HK-2 (cell line): ENCODE measurements around the gene KCNQ5.
"Not testable (repeated sequence)": the region's sequence is repeated elsewhere in the genome, so short reads cannot be mapped to it uniquely, and the experiment has no call there.

Source experiments
- DNase-seq: peaks from one replicate; pipeline ENCODE4 v3.0.0-alpha.2; 2018; ENCODE audit not compliant: unreplicated experiment

Gene KCNQ5

GRCh38 chr6:72621291-72622093, at the start of gene KCNQ5:
TSS of gene KCNQ5 (plus strand) at chr6:72622064.
- peak; percentile 17 for DNase-seq

GRCh38 chr6:72579865-72580264, 42.0 kb upstream of the KCNQ5 start:
- DNase-seq: no peak

GRCh38 chr6:72580281-72580940, 41.5 kb upstream of the KCNQ5 start:
- no peak for DNase-seq

- DNase-seq: not testable (repeated sequence)
Measured at GRCh38 chr6:72580950-72581349, 40.9 kb upstream of the KCNQ5 start.

GRCh38 chr6:72588155-72588554, 33.7 kb upstream of the KCNQ5 start:
- DNase-seq: no peak

- DNase-seq: no peak
Measured at GRCh38 chr6:72589096-72589495, 32.8 kb upstream of the KCNQ5 start.

- DNase-seq: no peak
Measured at GRCh38 chr6:72595812-72596211, 26.1 kb upstream of the KCNQ5 start.

GRCh38 chr6:72616406-72617015, 5.4 kb upstream of the KCNQ5 start:
- DNase-seq: no peak

GRCh38 chr6:72617721-72618120, 4.1 kb upstream of the KCNQ5 start:
- no peak for DNase-seq

- no peak for DNase-seq
Measured at GRCh38 chr6:72619883-72620696, 1.8 kb upstream of the KCNQ5 start.

GRCh38 chr6:72620871-72621290, 983 bp upstream of the KCNQ5 start:
- no peak for DNase-seq

- DNase-seq: peak; percentile 83
Measured at GRCh38 chr6:72622094-72622940, 453 bp downstream of the KCNQ5 start.

GRCh38 chr6:72623808-72624207, 1.9 kb downstream of the KCNQ5 start:
- no peak for DNase-seq

GRCh38 chr6:72624557-72625160, 2.8 kb downstream of the KCNQ5 start:
- DNase-seq: no peak

- no peak for DNase-seq
Measured at GRCh38 chr6:72626126-72626525, 4.3 kb downstream of the KCNQ5 start.

GRCh38 chr6:72627539-72627938, 5.7 kb downstream of the KCNQ5 start:
- DNase-seq: no peak

- no peak for DNase-seq
Measured at GRCh38 chr6:72631480-72631879, 9.6 kb downstream of the KCNQ5 start.

- DNase-seq: no peak
Measured at GRCh38 chr6:72635636-72636035, 13.8 kb downstream of the KCNQ5 start.

GRCh38 chr6:72636215-72636614, 14.4 kb downstream of the KCNQ5 start:
- DNase-seq: no peak

- no peak for DNase-seq
Measured at GRCh38 chr6:72636786-72637185, 14.9 kb downstream of the KCNQ5 start.
